Activated naive CD4-positive, alpha-beta T cell treated with Interleukin-2 at 50 U/mL for 16 hours (primary cell): ENCODE measurements around the gene PLEKHS1.

Experiments used
- DNase-seq: peaks from one replicate; pipeline ENCODE4 v3.0.0-alpha.2; 2020

The PLEKHS1 gene

DNA sequence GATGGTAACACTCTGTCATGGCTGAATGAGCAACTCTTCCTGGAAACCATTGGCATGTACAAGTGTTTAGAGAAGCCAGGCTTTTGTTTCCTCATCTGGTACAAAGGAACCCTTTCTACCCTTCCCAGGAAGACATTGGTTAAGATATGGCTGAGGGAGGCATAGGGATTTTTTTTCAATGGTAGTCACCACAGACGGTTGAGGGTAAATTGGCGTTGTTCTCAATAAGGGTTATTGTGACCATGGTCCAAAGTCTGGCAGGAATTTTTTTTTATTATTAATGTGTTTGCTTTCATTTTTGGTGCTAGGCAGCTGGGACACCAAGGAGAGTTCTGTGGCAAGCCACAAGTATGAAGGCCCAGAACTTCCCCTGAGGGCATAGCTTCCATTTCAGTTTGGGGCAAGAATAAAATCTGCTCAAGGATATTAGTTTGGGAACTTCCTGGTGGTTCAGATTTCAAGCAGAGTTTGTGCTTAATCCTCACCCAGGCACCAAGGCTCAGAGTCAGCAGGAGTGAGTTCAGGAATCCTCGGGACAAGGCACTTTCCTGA, at the start of gene PLEKHS1:
Gene PLEKHS1 (plus strand): TSS at position 502 of the 552 bp plus-strand sequence. CDS start 3,596 bp downstream, outside the sequence.
- no peak for DNase-seq

DNA sequence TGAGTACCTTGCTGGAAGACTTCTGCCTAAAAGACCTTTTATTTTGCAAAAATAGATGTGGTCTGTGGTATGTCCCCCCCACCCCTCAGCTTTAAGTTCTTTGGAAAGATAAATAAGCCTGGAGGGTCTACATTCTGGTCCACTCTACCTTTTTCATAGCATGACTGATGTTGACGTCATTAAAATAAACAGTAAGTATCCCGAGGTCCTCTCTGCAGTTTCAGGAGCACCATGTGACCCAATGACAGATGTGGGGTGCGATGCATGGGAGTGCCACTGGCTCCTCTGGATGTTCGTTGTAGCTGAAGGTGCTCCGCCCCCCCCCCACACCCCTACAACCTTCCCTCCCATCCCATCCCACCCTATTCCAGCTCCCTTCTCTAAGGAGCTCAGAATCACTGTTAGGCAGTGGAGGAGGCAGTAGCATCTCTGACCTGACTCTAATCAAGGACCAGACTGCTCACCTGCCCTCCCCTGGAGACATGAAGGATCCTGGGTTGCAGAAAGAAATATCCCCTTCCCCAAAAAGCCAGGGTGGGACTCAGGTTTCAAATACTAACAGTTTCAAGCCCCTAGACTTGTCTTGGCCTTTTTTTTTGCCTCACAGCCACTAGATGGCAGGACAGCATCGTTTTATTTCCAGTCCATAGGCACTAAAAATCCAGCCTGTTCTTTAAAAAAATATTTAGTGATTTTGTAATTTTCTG, 46.7 kb upstream of the PLEKHS1 start:
- no peak for DNase-seq

DNA sequence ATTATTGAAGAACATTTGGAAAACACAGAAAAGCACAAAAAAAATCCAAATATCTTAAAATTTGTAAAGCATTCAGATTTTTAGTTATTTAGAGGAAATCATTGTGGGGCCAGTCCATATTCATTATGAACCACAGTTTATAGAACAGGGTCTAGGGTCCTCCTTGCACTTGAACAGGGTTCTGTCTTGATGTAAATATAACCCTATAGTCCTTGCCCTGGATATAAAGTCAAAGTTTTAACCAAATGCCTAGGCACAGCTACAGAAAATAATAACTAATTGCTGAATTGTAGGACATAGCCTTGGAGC, 46.2 kb upstream of the PLEKHS1 start:
- no peak for DNase-seq

DNA sequence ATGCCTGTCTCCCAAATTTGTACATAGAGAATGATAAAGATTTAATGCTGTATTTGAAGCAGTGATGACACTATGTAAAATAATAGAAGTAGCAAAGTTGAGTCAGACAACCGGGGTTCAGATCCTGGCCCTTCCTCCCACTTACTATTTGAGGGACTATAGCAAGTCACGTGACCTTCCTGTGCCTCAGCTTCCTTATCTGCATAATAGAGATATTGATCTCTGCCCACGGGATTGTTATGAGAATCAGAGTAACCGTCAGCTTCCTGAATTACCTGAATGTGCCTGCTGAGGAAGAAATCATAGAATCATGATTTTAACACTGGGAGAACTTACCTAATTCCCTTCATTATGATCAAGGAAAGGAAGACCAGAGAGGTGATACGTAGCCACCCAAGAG, 44.9 kb upstream of the PLEKHS1 start:
- DNase-seq: no peak

DNA sequence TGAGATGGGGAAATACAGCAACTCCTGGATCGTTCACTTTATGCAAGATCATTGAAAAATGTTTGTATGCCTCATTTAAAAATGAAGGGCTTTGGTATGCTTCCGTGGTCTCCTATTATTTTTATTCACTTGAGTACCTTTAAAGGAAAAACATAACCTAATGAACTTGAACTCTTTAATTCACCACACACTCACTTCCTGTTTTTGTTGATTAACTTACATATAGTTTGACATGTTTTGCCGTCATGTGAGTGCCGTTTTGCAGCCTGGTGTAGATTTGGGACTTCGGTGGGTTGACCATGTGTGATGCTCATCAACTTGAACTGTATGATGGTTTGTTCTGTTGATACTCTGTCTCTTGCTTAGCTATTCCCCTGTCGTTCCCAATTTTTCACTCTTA, 42.8 kb upstream of the PLEKHS1 start:
- no peak for DNase-seq

DNA sequence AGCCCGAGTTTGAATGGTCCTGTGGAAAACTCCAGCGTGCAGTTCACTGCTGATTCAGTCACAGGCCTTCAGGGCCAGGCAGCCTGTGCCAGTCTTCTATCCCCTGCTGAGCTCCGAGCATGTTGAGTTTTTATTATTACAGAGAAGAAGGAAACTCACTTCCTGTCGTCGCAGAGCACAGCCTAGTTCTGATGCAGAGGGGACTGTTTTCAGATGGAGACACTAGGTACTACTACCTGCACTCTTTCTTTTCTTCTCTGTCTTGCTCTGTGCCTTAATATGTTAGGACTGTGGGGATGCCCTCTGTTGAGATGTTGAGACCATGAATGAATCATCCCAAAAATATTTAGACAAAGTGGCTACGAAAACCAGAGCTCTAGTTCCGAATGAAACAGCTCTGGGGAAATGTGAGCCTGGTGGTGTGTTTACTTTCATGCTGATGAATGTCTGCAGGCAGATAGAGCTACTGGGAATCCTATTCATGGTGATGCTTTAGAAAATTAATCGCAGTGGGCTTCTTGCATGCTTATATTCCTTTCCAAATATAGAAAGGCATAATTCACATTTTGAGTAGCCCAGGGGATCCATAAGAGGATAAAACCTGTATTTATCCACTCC, 42.2 kb upstream of the PLEKHS1 start:
- no peak for DNase-seq

DNA sequence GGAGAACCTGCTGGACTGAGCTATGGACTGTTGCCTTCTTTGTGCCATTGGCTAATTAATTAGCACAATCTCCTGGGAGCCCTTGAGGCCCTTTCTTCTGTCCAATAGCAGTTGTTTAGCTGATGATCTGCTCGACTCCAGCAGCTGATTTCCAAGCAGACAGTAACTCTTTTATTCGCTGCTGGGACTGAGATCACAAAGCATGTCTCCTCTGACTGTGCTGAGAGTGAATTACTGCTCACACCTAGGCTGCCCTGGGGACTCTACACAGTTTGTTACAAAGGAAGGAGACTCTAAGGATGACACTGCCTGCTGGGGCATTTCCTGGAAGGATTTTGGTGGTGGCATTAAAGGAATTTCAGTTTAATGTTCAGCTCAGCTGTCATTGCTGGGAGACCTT, 40.3 kb upstream of the PLEKHS1 start:
- DNase-seq: no peak

DNA sequence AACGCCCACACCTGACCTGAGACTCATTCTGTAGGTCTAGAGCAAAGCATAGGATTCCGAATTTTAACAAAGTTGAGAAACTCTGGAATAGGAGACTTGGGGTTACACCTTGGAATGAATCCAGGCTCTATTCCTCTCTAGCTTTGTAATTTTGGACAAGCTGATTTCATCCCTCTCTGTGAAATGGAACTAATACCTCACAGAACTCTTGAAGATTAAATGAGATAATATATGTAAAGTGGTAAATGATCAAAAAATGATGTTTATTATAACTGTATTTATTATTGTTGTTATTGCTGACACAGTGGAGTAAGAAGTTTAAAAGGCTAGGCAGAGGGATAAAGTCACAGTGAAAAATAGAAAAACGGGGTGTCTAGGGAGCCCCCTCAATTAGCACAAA, 39.5 kb upstream of the PLEKHS1 start:
- DNase-seq: no peak

DNA sequence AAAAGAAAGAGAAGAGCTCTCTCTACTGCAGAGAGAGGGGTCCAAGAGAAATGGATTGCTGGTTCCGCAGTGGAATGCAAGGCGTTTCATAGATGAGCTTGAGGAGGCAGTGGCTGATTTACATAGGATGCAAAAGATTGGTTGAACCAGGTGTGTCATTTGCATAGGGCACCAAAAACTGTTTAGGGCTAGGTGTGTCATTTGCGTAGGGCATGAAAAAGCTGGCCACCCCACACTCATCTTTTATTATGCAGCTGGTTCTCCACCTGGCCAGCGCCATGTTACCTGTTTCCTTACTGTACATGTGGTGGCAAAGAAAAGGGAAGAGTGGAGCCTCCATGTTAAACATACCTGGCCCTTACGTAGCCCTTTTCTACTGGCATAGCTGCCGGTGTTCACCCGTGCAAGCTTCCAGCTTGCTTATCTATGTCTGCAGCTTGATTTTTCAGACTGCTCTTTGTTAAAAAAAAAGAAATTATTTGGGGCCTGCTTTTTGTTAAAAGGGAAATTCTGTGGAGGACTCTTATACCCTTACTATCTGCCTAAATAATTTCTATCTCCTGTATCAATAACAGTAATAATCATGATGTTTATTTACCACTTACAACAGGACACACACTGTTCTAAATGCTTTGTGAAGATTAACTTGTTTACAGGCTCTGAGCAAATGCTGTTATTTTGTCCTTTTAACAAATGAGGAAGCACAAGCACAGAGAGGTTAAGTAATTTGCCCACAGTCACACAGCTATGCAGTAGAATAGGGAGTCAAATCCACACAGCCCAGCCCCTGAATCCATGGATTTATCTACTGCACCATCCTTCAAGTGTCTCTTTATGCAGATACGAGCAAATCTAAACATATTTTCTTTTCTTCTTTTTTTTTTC, 38.5 kb upstream of the PLEKHS1 start:
- no peak for DNase-seq

DNA sequence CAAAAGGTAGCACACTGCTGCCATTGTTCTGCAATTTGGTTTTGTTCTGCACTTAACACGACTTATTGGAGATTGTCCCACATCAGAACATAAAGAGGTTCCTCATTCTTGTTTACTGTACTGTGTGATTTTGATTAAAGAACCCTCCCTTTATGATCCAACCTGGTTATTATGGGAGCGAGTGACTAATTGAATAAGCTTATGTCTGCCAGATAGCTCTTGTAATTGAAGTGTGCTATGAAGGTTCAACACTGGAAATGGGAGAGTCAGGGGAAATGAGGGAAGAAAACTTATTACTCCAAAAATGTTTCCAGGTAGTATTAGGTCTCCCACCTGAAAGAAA, 37.9 kb upstream of the PLEKHS1 start:
- no peak for DNase-seq

DNA sequence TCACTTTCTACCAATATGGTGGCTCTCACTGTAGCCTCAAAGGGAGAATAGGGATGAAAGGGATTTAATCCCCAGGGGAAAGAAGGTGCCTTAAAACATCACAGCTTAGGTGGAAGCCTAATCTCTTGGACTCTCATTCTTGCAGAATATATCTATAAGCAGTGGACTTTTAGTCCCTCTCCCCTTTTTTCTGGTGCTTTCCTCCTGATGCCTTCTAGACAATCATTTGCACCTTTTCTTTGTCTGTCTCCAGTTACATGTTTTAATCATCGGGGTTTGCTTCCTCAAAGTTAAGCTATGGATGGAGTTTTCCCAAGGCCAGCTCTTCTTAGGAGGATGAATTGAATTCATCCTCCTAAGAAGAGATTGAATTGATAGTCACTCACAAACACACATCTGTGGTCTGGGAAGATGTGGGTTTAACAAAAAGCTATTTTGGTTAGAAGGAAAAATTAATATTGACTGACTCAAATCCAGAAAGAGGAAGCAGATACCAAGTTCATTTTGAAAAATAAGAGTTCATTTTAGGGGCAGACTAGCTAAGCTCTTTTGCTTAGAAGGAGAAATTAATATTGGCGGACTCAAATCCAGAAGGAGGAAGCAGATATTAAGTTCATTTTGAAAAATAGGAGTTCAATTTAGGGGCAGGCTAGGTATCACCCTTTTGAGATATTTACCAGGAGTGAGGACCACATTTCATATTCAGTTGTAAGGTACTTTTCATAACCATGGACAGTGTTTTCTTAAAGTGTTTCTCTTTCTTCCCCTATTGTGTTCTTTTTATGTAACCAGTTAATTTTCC, 35.2 kb upstream of the PLEKHS1 start:
- DNase-seq: no peak

DNA sequence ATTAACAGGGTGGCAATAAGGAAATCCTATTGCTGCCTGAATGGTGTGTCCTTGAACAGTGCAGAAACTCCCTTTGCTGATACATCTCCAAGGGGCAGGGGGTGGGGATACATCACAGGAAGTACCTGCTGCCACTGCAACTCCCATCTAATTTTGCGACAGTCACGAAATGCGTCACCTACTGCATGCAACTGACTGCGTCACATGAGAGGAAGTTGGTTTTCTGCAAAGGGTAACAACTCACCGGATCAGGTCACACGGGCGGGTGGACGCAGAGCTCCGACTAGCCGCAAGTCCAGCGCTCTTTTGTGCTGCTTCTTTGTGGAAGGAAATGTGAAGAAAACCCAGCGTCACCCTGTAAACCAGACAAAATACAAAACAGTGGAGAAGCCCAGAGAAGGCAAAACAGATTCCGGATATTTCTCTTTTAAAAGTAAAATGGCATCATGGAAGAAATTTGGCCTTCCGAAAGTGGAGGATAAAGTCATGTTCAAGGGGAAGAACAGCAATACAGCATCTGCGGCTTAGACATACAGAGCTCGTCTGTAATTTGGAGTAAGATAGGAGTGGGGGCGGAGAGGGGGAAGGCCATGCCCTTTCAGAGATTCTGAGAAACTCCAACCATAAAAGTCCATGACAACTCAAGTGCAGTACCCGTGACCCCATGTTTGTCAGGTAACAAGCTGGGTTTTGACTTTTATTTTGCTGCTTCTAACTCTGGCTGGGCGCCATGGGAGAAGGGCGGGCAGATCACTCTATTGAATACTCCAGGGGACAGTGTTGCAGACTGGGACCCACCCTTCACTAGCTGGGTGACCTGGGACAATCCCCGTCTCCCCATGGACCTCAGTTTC, 32.3 kb upstream of the PLEKHS1 start:
- DNase-seq: no peak

DNA sequence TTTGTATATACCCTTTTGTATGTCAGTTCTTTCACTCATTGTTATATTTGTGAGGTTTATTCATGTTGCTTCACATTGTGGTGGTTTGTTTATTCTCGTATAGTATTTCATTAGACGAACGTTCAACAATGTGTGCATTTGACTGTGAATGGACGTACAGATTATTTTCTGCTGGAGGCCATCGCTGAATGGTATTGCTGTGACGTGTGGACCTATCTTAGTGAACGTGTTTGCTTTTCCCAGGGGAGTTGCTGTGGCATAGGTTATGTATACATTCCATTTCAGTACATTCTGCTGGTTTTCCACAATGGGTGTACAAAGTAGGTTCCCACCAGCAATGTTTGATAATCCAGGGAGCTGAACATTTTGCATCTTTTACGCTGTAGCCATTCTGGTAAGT, 31.1 kb upstream of the PLEKHS1 start:
- no peak for DNase-seq

DNA sequence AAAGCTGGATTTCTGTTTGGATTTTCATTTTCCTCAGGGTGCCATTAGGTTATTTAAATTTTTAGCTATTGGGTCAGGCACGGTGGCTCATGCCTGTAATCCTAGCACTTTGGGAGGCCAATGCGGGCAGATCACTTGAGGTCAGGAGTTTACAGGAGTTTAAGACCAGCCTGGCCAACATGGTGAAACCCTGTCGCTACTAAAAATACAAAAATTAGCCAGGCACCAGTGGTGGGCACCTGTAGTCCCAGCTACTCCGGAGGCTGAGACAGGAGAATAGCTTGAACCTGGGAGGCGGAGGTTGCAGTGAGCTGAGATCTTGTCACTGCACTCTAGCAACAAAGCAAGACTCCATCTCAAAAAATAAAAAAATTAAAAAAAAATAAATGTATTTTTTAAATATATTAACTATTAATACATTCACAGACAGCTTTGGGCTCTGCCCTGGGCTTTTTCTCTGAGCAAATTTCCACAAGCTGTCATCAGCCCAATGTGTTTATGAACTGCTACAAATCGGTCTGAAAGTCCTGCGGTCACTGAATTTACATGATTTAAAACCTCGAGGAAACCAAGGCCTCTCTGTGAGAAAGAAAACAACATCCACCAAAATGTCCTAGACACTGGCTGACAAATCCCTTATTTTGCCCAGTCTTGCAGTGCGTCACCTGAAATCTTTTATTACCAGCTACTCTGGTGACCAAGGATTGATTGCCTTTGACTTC, 19.2 kb upstream of the PLEKHS1 start:
- no peak for DNase-seq

DNA sequence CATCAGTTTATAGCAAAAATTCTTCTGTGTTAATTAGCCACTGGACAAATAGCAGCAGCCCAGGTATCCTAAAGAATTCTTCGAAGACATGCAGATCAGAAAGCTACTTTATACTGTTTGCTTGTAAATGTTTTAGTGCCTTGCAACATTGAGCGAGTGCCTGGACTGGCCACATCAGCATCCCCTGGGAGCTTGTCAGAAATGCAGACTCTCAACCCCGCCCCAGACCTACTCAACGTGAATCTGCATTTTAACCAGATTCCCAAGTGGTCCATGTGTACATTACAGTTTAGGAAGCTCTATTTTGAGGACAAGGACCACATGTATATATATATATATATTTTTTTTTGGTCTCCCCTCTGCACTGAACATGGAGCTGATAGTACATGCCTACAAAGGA, 18.5 kb upstream of the PLEKHS1 start:
- no peak for DNase-seq

DNA sequence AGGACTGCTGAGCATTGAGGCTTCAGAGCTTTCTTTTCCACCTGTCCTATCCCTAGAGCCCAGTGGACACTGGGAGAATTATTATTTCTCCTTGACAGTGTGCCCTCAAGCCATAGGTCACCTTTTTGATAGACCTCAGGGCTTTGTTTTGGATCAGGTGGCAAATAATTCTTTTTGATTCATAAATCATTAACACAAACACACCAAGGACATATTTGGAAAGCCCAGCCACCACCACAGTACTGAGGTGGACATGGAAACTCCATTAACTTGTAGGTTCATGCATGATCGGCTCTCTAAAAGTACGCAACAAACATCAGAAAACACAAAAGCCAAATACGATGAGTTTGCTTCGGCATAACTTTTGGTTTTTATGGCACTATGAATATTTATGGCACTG, 17.8 kb upstream of the PLEKHS1 start:
- DNase-seq: no peak

DNA sequence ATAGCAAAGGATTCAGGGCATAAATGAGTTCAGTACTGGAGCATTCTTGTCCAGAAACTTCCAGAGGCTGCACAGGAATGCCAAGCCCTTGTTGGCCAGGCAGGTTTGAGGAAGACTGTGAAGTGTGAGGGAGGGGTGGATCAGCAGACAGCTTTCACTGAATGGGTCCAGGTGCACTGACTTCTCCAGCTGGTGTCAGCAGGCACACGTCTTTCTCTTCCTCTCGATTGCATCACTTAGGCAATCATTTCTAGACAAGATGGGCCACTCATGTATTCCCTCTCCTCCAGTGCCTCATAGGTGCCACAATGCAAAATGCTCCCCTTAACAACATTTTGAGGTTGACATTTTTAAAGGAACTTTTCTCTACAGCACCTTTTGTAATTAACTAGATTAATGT, 15.6 kb upstream of the PLEKHS1 start:
- no peak for DNase-seq

DNA sequence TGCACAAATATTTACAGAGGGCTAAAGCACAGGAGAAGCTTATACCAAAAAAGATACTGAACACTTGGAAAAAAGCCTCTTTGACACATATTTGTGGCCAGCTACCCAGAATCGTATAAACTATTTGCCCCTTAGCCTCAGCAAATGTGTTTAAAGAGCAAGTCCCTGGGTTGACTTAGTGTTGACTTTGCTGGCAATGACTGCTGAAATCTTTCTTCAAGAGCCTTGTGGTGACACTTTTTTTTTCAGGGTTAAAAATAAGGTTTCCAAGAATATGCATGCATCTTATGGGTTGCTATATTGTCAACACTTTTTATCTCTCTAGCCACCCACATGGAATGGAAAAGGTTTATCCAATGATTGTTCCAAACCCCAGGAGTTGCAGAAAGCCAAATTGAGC, 14.9 kb upstream of the PLEKHS1 start:
- no peak for DNase-seq

DNA sequence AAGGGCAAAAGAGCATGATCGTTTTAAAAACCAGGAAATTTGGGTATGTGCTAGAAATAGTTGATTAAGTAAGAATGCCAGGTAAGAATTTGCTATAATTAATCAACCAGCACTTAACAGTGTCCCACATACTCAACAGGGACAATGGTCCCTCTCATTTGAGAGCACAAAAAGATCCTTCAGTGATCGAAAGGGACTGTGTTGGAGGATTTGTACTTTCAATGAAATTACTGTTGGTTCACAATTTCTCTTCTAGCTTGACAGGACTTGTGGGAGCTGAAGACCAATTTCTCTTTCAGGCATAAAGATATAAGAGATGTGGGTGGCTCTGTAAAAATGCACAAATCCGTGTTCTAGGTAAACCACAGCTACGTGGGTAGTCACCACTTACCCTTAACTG, 12.5 kb upstream of the PLEKHS1 start:
- no peak for DNase-seq

DNA sequence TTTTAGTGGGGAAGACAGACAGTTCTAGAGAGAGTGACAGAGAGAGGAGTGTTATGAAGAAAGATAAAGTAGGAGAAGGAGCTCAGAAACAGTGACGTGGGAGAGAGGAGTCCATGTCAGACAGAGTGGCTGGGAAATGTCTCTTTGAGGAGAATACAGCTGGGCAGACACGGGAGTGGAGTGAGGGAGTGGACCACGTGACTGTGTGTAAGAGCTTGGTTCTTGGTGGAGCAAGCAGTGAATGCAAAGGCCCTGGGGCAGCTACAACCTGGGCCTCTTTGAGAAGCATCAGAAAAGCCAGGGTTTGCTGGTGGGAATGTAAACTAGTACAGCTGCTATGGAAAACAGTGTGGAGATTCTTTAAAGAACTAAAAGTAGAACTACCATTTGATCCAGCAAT, 11.9 kb upstream of the PLEKHS1 start:
- no peak for DNase-seq

DNA sequence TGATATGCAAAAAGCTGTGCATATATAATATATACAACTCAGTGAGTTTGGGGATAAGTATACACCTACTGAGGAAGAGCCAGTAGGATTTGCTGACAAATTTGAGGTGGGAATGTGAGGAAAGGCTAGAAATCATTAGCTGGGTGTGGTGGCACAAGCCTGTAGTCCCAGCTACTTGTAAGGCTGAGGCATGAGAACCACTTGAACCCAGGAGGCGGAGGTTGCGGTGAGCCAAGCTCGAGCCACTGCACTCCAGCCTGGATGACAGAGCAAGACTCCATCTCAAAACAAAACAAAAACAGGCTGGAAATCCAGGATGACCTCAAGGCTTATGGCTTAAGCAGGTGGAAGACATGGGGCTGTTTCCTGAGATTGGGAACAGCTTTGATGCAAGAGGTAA, 10.6 kb upstream of the PLEKHS1 start:
- no peak for DNase-seq
